H1 (cell line): ENCODE measurements around the gene FAM111A. TPM values are rescaled to one million over a fixed set of nuclear protein-coding genes. Genes with fewer than 3 reads are reported as not detected.
A peak's percentile ranks its signal among the peaks of the same experiment; 100 is the strongest.

Experiments
- CTCF ChIA-PET: fragments of 300-600 bp; sonication (Branson Sonifier 250); formaldehyde crosslinking; loops from one replicate; lab custom pipeline; 2021; ENCODE audit not compliant: partially characterized antibody; lab: Charles Lee
- POLR2A ChIA-PET: fragments of 300-600 bp; sonication (Branson Sonifier 250); formaldehyde crosslinking; loops from one replicate; lab custom pipeline; 2021; ENCODE audit warnings: inconsistent platforms; ENCODE audit not compliant: partially characterized antibody; lab: Charles Lee
- DNase-seq, 2 experiments: peaks; one replicate each; pipeline versions ENCODE4 v3.0.0 to v3.0.0-alpha.2; 2010 to 2022; ENCODE audit warnings: low spot score in 2 of 2, low read depth in 1 of 2, mixed read lengths in 1 of 2
- FAIRE-seq: peaks from 2 replicates; lab custom pipeline; 2011; peaks lifted over from hg19 to GRCh38; lab: Jason Lieb, UNC
- H2AFZ ChIP-seq: 2 replicates; pipeline ENCODE4 v1.8.1; 2012; ENCODE audit warnings: low read length, inconsistent platforms
- H2AK5ac ChIP-seq: 2 replicates; pipeline ENCODE4 v1.6.1; 2013; ENCODE audit warnings: low read depth, low read length
- H2BK120ac ChIP-seq: replicated peaks from 2 replicates; pipeline ENCODE3; 2013; ENCODE audit warnings: low read depth, low read length, inconsistent platforms
- H2BK12ac ChIP-seq: 2 replicates; pipeline ENCODE4 v1.6.1; 2013; ENCODE audit warnings: low read depth, low read length
- H2BK15ac ChIP-seq: 2 replicates; pipeline ENCODE4 v1.6.1; 2013; ENCODE audit warnings: low read length
- H2BK20ac ChIP-seq: 2 replicates; pipeline ENCODE4 v1.6.1; 2013; ENCODE audit warnings: low read length
- H2BK5ac ChIP-seq: 2 replicates; pipeline ENCODE4 v1.6.1; 2013; ENCODE audit warnings: low read depth, low read length
- H3K14ac ChIP-seq: 2 replicates; pipeline ENCODE4 v1.6.1; 2013; ENCODE audit warnings: inconsistent platforms; ENCODE audit not compliant: insufficient read length
- H3K18ac ChIP-seq: 2 replicates; pipeline ENCODE4 v1.6.1; 2013; ENCODE audit warnings: low read length; ENCODE audit errors: extremely low read depth
- H3K23ac ChIP-seq: 2 replicates; pipeline ENCODE4 v1.6.1; 2013; ENCODE audit warnings: inconsistent platforms; ENCODE audit not compliant: insufficient read length
- H3K23me2 ChIP-seq: 2 replicates; pipeline ENCODE4 v1.6.1; 2013; ENCODE audit warnings: low read depth, low read length
- H3K27ac ChIP-seq: 2 replicates; pipeline ENCODE4 v1.6.1; 2011; ENCODE audit warnings: low read depth, low read length, inconsistent platforms
- H3K27me3 ChIP-seq, 4 experiments: replicated peaks in 1 of 4; 1 replicate in 1 of 4; 2 replicates in 3 of 4; pipeline versions ENCODE4 v1.6.1 to v1.8.1; 2011 to 2013; ENCODE audit warnings: low read length in 3 of 4, mild to moderate bottlenecking in 3 of 4, inconsistent platforms in 2 of 4, mixed read lengths in 2 of 4, moderate library complexity in 1 of 4; ENCODE audit not compliant: control insufficient read depth in 3 of 4, insufficient read depth in 3 of 4; ENCODE audit errors: extremely low read depth in 1 of 4
- H3K36me3 ChIP-seq, 4 experiments: 2 replicates each; pipeline versions ENCODE4 v1.6.1 to v1.8.1; 2011 to 2013; ENCODE audit warnings: mild to moderate bottlenecking in 4 of 4, low read length in 3 of 4, moderate library complexity in 2 of 4, control low read depth in 1 of 4, inconsistent platforms in 1 of 4; ENCODE audit not compliant: insufficient read depth in 4 of 4, control insufficient read depth in 2 of 4
- H3K4ac ChIP-seq: replicated peaks from 2 replicates; pipeline ENCODE3; 2013; ENCODE audit warnings: low read length, low read depth, mixed read lengths, inconsistent platforms; ENCODE audit not compliant: insufficient read length
- H3K4me1 ChIP-seq, 4 experiments: replicated peaks in 1 of 4; 1 replicate in 1 of 4; 2 replicates in 3 of 4; pipeline versions ENCODE4 v1.6.1 to v1.8.1; 2011 to 2013; ENCODE audit warnings: low read length in 3 of 4, inconsistent platforms in 2 of 4, mixed read lengths in 1 of 4; ENCODE audit not compliant: insufficient read depth in 4 of 4, control insufficient read depth in 3 of 4
- H3K4me2 ChIP-seq, 2 experiments: 2 replicates each; pipeline versions ENCODE4 v1.6.1 to v1.8.1; 2011 to 2013; ENCODE audit warnings: low read depth in 2 of 2, low read length in 2 of 2, control low read depth in 1 of 2, inconsistent platforms in 1 of 2, mild to moderate bottlenecking in 1 of 2; ENCODE audit not compliant: insufficient read depth in 1 of 2
- H3K4me3 ChIP-seq, 4 experiments: fragments of 200-600, 300-600 bp in 1 of 4; sonication (generic), shearing (Covaris generic), sonication (Bioruptor Twin) in 1 of 4; 2 replicates each; pipeline versions ENCODE4 v1.5.1 to v1.8.1; 2011 to 2016; ENCODE audit warnings: low read length in 4 of 4, low read depth in 3 of 4, control low read depth in 2 of 4, inconsistent platforms in 2 of 4, mild to moderate bottlenecking in 2 of 4, mixed read lengths in 1 of 4, moderate library complexity in 1 of 4; ENCODE audit not compliant: insufficient read depth in 2 of 4; ENCODE audit errors: extremely low read depth in 1 of 4
- H3K56ac ChIP-seq: replicated peaks from 2 replicates; pipeline ENCODE3; 2013; ENCODE audit warnings: low read depth, mild to moderate bottlenecking, mixed read lengths, low read length, inconsistent platforms; ENCODE audit not compliant: insufficient read length
- H3K79me1 ChIP-seq: 2 replicates; pipeline ENCODE4 v1.6.1; 2013; ENCODE audit warnings: low read depth, low read length, control low read depth
- H3K79me2 ChIP-seq, 2 experiments: 2 replicates each; pipeline versions ENCODE4 v1.6.1 to v1.8.1; 2012 to 2013; ENCODE audit warnings: low read length in 2 of 2, mild to moderate bottlenecking in 2 of 2, inconsistent platforms in 1 of 2; ENCODE audit not compliant: insufficient read depth in 2 of 2, control insufficient read depth in 1 of 2
- H3K9ac ChIP-seq, 4 experiments: replicated peaks in 1 of 4; 1 replicate in 1 of 4; 2 replicates in 3 of 4; pipeline versions ENCODE4 v1.6.1 to v1.8.1; 2011 to 2013; ENCODE audit warnings: low read depth in 3 of 4, low read length in 3 of 4, control low read depth in 2 of 4, mild to moderate bottlenecking in 2 of 4, moderate library complexity in 2 of 4, inconsistent platforms in 1 of 4; ENCODE audit errors: extremely low read depth in 1 of 4
- H3K9me3 ChIP-seq, 2 experiments: 2 replicates each; pipeline versions ENCODE4 v1.6.1 to v1.8.1; 2012 to 2013; ENCODE audit warnings: mild to moderate bottlenecking in 2 of 2, moderate library complexity in 2 of 2, control low read depth in 1 of 2, inconsistent platforms in 1 of 2, low read depth in 1 of 2, low read length in 1 of 2, mixed read lengths in 1 of 2; ENCODE audit not compliant: insufficient read depth in 2 of 2
- H4K20me1 ChIP-seq, 2 experiments: replicated peaks in 1 of 2; 2 replicates each; pipeline versions ENCODE3 to v1.8.1; 2011 to 2013; ENCODE audit warnings: inconsistent platforms in 2 of 2, low read length in 2 of 2, mild to moderate bottlenecking in 1 of 2; ENCODE audit not compliant: insufficient read depth in 2 of 2, control insufficient read depth in 1 of 2
- H4K5ac ChIP-seq: 2 replicates; pipeline ENCODE4 v1.6.1; 2013; ENCODE audit warnings: low read length, low read depth, mixed read lengths, inconsistent platforms; ENCODE audit not compliant: insufficient read length
- H4K8ac ChIP-seq: 2 replicates; pipeline ENCODE4 v1.8.0; 2013; ENCODE audit warnings: mild to moderate bottlenecking, moderate library complexity, low read length, inconsistent platforms; ENCODE audit not compliant: insufficient read depth; ENCODE audit errors: extremely low read depth
- H4K91ac ChIP-seq: replicated peaks from 2 replicates; pipeline ENCODE3; 2013; ENCODE audit warnings: low read length, mixed read lengths, inconsistent platforms; ENCODE audit not compliant: insufficient read length
- WGBS, 2 experiments: shearing (Covaris generic) in 1 of 2; methylation state at CpG; one replicate each; pipeline versions ENCODE4 v1.1.6 to v1.1.7; 2013 to 2015; ENCODE audit warnings: low lambda C conversion rate in 2 of 2, mixed read lengths in 2 of 2, inconsistent platforms in 1 of 2, low coverage in 1 of 2, missing lambda C conversion rate in 1 of 2; ENCODE audit not compliant: insufficient replicate concordance in 2 of 2, insufficient coverage in 1 of 2, insufficient read length in 1 of 2; ENCODE audit errors: extremely low coverage in 1 of 2, missing lambda C conversion rate in 1 of 2; 5-methylcytosine and 5-hydroxymethylcytosine counted together
- polyA plus RNA-seq, 7 experiments: library from polyadenylated mRNA; depleted of rRNA in 3 of 7; stranded (reverse) in 5 of 7; unstranded in 2 of 7; fragments of >200 nt in 5 of 7; fragments of 200-250 nt in 2 of 7; gene quantifications; 1 replicate in 5 of 7; 2 replicates in 1 of 7; 4 replicates in 1 of 7; pipeline versions ENCODE4 v1.2.1 to v1.2.3, GENCODE V29; 2011 to 2013; ENCODE audit warnings: missing spikeins in 2 of 7, mixed read lengths in 2 of 7
- total RNA-seq: library from RNA; stranded (reverse); fragmentation: NEBNext Ultra II Directional; extraction: Animal tissue kit (Norgen Biotek cat#: 25700); gene quantifications from 2 replicates; pipeline ENCODE4 v1.2.1, GENCODE V29; 2021

FAM111A gene
- total and polyA plus RNA-seq, 2 of the 8 experiments (the other 6 are each of a cell fraction or from before 2014, with no cell fraction given): 10.2 to 29.9 TPM

GRCh38 chr11:59171508-59172322 is 29.1 kb downstream of the FAM111A start, which contains the start of gene DTX4:
TSS of gene DTX4 (plus strand) at chr11:59172132. CDS start at chr11:59172596, 464 bp downstream.
- Histone ChIP-seq H3K4me1 (peaks cover 4 to 10% (median 7%) of the 10 kb centered on the region in 4 experiments; a peak in 6 of 7 replicates), H3K79me1 (no peaks in the 10 kb centered on the region), H2AK5ac (no peak within 1 kb of the TSS), H3K27ac (peak within 1 kb of the TSS; percentile 90), H2AFZ (peak within 1 kb of the TSS; percentile 85; the same call in 1 of the 2 replicates), H4K91ac (peak within 1 kb of the TSS; percentile 97), H3K56ac (peak within 1 kb of the TSS; percentile 83), H3K9ac (peak within 1 kb of the TSS; percentile 33 to 95 (median 84)), H3K36me3 (no peaks in the 10 kb centered on the region), H3K4ac (peak within 1 kb of the TSS; percentile 46), H3K9me3 (no peaks in the 10 kb centered on the region), H4K5ac (peak within 1 kb of the TSS; percentile 70), H3K4me2 (peak within 1 kb of the TSS; percentile 98 to 99), H3K27me3 (no peaks in the 10 kb centered on the region), H3K14ac (no peak within 1 kb of the TSS), H2BK12ac (peak within 1 kb of the TSS; percentile 72), H4K8ac (peak within 1 kb of the TSS; percentile 87), H3K23ac (no peak within 1 kb of the TSS), H3K18ac (peak within 1 kb of the TSS; percentile 95), H2BK120ac (peak within 1 kb of the TSS; percentile 69), H3K79me2 (peaks cover 0 to 12% of the 10 kb centered on the region in 2 experiments; a peak in 1 of 4 replicates), H2BK15ac (peak within 1 kb of the TSS; percentile 99), H4K20me1 (peaks cover 2% of the 10 kb centered on the region in 2 experiments), H2BK20ac (no peak within 1 kb of the TSS), H3K4me3 (peak within 1 kb of the TSS; percentile 48 to 95 (median 92)), H3K23me2 (peaks cover 18% of the 10 kb centered on the region), H2BK5ac (peak within 1 kb of the TSS; percentile 87)
- 1% methylated on average over 38 of the region's 64 CpGs; no CpG with 5 or more reads in 1 of the 2 experiments for WGBS, 2 experiments
- ChIA-PET POLR2A (interaction anchor here (0.7 to 5.5 kb wide), 13 partner anchors 13 to 642 kb away, joined by 3 to 79 read pairs (median 4); partner anchors contain the start of genes OR5A2 and PATL1), CTCF (interaction anchor here (0.6 to 9.6 kb wide), 35 partner anchors 10 to 1535 kb away, joined by 3 to 201 read pairs (median 4); partner anchors contain the start of genes FAM111A and OR5A2)
- peak; percentile 79 to 95 for DNase-seq
- no peak for FAIRE-seq
